OCI-LY3 (cell line): Measurements from ENCODE around the gene TCF3.

Experiments used
- CTCF ChIP-seq: fragments of 200-600, 300-600 bp; sonication (generic); IDR thresholded peaks from 2 replicates; pipeline ENCODE4 v1.5.1; 2014; ENCODE audit warnings: antibody characterized with exemption, low read length, low read depth
- EZH2phosphoT487 ChIP-seq: fragments of 200-600 bp; shearing (Covaris generic); IDR thresholded peaks from 2 replicates; pipeline ENCODE4 v1.6.1; 2018; ENCODE audit warnings: antibody characterized with exemption, mixed run types, low read depth

DNA sequence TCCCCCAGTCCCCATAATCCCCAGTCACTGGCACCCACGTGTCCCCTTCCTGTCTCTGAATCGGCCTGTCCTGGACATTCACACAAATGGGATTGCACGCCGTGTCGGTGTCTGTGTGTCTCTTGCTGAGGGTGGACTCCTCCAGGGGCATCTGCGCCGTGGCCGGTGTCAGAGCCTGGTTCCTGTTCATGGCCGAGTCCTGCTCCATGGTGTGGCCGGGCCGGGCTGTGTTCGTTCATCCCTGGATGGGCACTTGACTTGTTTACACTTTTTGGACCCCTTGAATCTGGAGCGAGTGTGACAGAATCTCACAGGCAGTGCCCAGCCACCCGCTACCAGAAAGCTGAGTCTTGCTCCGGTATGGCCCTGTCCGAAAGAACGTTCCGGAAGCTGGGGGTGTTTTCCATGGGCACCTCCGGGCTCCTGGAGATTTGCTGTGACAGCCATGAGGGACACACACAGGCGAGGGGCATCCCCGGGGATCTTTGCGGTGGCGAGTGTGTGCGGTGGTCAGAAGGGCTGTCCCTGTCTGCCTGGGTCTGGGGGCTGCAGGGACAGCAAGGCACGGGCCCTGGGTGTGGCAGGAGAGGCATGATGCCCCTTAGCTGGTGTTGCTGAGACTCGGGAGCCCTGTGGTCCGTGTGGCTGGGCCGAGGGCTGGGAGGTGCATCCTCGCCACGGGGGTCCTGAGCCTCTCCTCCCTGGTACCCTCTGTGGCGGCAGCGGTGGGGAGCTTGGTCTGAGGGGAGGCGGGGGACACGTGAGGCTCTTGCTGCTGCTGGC lies 77.9 kb downstream of the TCF3 start:
- TF ChIP-seq CTCF (no peak), EZH2phosphoT487 (no peak)
